IPS-11a (cell line): ENCODE measurements around the gene LUC7L.
"Not testable (repeated sequence)": the region's sequence is repeated elsewhere in the genome, so short reads cannot be mapped to it uniquely, and the experiment has no call there.

Experiments
- H3K4me3 ChIP-seq: one replicate; pipeline ENCODE4 v1.5.1; 2013; ENCODE audit warnings: low read depth, low read length, control low read depth

Gene LUC7L

DNA sequence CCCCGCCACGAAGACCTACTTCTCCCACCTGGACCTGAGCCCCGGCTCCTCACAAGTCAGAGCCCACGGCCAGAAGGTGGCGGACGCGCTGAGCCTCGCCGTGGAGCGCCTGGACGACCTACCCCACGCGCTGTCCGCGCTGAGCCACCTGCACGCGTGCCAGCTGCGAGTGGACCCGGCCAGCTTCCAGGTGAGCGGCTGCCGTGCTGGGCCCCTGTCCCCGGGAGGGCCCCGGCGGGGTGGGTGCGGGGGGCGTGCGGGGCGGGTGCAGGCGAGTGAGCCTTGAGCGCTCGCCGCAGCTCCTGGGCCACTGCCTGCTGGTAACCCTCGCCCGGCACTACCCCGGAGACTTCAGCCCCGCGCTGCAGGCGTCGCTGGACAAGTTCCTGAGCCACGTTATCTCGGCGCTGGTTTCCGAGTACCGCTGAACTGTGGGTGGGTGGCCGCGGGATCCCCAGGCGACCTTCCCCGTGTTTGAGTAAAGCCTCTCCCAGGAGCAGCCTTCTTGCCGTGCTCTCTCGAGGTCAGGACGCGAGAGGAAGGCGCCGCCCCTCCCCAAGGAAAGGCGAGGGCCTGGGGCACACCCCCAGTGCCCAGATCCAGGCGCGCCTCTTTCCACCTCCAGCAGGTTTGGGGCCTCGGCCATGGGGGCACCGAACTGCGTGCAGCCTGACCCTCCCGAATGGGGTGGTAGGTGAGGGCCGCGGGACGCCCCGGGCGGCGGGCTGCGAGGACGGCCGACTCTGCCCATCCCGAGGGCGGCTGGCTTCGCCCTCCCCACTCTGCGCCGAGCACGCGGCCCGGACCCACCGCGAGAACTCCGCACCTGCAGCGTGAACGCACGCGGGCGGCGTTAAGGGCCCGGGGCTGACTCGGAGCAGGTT, 48.3 kb downstream of the LUC7L start:
- peak overlapping the region; percentile 8 for H3K4me3 ChIP-seq

DNA sequence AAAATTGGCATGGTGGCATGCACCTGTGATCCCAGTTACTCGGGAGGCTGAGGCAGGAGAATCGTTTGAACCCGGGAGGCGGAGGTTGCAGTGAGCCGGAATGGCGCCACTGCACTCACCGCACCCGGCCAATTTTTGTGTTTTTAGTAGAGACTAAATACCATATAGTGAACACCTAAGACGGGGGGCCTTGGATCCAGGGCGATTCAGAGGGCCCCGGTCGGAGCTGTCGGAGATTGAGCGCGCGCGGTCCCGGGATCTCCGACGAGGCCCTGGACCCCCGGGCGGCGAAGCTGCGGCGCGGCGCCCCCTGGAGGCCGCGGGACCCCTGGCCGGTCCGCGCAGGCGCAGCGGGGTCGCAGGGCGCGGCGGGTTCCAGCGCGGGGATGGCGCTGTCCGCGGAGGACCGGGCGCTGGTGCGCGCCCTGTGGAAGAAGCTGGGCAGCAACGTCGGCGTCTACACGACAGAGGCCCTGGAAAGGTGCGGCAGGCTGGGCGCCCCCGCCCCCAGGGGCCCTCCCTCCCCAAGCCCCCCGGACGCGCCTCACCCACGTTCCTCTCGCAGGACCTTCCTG, 49.1 kb downstream of the LUC7L start, which contains the start of gene HBQ1:
HBQ1 (plus strand) TSS at position 359 of the 575 bp plus-strand sequence; CDS start at position 387, 28 bp downstream.
- H3K4me3 ChIP-seq = peak within 1 kb of the TSS; percentile 8

DNA sequence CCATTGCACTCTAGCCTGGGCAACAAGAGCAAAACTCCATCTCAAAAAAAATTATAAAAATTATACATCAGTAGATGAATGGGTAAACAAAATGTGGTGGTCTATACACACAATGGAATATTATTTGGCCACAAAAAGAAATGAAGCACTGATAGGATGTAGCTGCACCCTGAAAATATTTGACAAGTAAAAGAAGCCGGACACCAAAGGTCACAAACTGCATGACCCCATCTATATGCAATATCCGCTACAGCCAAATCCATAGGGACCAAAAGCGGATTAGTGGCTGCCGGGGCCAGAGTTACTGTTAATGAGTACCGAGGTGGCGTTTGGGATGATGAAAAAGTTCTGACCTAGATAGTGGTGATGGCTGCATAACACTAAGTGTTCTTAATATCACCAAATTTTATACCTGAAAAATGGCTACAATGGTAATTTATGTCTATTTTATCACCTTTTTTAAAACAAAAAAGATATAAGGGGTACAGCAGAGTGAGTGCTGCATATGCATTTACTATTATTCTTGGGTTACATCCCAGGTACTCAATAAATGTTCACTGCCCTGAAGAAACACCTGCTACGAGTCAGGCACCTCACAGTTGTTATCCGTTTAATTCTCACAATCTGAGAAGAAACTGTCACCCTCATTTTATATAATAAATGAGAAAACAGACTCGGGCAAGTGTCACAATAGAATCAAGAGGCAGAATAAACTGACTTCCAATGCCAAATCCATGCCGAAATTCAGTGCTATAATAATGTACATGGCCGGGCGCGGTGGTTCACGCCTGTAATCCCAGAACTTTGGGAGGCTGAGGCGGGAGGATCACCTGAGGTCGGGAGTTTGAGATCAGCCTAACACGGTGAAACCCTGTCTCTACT, 49.8 kb downstream of the LUC7L start:
- H3K4me3 ChIP-seq = no peak overlapping the region

DNA sequence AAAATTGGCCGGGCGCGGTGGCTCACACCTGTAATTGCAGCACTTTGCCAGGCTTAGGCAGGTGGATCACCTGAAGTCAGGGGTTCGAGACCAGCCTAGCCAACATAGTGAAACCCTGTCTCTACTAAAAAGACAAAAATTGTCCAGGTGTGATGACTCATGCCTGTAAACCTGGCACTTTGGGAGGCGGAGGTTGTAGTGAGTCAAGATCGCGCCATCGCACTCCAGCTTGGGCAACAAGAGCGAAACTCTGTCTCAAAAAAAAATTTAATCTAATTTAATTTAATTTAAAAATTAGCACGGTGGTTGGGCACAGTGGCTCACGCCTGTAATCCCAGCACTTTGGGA, 50.6 kb downstream of the LUC7L start:
- no peak overlapping the region for H3K4me3 ChIP-seq

DNA sequence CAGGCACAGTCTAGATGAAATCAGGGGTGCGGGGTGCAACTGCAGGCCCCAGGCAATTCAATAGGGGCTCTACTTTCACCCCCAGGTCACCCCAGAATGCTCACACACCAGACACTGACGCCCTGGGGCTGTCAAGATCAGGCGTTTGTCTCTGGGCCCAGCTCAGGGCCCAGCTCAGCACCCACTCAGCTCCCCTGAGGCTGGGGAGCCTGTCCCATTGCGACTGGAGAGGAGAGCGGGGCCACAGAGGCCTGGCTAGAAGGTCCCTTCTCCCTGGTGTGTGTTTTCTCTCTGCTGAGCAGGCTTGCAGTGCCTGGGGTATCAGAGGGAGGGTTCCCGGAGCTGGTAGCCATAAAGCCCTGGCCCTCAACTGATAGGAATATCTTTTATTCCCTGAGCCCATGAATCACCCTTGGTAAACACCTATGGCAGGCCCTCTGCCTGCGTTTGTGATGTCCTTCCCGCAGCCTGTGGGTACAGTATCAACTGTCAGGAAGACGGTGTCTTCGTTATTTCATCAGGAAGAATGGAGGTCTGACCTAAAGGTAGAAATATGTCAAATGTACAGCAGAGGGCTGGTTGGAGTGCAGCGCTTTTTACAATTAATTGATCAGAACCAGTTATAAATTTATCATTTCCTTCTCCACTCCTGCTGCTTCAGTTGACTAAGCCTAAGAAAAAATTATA, 51.1 kb downstream of the LUC7L start:
- H3K4me3 ChIP-seq = no peak overlapping the region

DNA sequence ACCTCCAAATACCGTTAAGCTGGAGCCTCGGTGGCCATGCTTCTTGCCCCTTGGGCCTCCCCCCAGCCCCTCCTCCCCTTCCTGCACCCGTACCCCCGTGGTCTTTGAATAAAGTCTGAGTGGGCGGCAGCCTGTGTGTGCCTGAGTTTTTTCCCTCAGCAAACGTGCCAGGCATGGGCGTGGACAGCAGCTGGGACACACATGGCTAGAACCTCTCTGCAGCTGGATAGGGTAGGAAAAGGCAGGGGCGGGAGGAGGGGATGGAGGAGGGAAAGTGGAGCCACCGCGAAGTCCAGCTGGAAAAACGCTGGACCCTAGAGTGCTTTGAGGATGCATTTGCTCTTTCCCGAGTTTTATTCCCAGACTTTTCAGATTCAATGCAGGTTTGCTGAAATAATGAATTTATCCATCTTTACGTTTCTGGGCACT, 51.8 kb downstream of the LUC7L start:
- H3K4me3 ChIP-seq = no peak overlapping the region

DNA sequence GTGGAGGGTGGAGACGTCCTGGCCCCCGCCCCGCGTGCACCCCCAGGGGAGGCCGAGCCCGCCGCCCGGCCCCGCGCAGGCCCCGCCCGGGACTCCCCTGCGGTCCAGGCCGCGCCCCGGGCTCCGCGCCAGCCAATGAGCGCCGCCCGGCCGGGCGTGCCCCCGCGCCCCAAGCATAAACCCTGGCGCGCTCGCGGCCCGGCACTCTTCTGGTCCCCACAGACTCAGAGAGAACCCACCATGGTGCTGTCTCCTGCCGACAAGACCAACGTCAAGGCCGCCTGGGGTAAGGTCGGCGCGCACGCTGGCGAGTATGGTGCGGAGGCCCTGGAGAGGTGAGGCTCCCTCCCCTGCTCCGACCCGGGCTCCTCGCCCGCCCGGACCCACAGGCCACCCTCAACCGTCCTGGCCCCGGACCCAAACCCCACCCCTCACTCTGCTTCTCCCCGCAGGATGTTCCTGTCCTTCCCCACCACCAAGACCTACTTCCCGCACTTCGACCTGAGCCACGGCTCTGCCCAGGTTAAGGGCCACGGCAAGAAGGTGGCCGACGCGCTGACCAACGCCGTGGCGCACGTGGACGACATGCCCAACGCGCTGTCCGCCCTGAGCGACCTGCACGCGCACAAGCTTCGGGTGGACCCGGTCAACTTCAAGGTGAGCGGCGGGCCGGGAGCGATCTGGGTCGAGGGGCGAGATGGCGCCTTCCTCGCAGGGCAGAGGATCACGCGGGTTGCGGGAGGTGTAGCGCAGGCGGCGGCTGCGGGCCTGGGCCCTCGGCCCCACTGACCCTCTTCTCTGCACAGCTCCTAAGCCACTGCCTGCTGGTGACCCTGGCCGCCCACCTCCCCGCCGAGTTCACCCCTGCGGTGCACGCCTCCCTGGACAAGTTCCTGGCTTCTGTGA, 52.5 kb downstream of the LUC7L start, which contains the start of gene HBA1:
HBA1 (plus strand) TSS at position 204 of the 906 bp plus-strand sequence; CDS start at position 241, 37 bp downstream.
- H3K4me3 ChIP-seq = not testable (repeated sequence)

DNA sequence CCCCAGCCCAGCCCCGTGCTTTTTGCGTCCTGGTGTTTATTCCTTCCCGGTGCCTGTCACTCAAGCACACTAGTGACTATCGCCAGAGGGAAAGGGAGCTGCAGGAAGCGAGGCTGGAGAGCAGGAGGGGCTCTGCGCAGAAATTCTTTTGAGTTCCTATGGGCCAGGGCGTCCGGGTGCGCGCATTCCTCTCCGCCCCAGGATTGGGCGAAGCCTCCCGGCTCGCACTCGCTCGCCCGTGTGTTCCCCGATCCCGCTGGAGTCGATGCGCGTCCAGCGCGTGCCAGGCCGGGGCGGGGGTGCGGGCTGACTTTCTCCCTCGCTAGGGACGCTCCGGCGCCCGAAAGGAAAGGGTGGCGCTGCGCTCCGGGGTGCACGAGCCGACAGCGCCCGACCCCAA, 53.2 kb downstream of the LUC7L start:
- H3K4me3 ChIP-seq = not testable (repeated sequence)

DNA sequence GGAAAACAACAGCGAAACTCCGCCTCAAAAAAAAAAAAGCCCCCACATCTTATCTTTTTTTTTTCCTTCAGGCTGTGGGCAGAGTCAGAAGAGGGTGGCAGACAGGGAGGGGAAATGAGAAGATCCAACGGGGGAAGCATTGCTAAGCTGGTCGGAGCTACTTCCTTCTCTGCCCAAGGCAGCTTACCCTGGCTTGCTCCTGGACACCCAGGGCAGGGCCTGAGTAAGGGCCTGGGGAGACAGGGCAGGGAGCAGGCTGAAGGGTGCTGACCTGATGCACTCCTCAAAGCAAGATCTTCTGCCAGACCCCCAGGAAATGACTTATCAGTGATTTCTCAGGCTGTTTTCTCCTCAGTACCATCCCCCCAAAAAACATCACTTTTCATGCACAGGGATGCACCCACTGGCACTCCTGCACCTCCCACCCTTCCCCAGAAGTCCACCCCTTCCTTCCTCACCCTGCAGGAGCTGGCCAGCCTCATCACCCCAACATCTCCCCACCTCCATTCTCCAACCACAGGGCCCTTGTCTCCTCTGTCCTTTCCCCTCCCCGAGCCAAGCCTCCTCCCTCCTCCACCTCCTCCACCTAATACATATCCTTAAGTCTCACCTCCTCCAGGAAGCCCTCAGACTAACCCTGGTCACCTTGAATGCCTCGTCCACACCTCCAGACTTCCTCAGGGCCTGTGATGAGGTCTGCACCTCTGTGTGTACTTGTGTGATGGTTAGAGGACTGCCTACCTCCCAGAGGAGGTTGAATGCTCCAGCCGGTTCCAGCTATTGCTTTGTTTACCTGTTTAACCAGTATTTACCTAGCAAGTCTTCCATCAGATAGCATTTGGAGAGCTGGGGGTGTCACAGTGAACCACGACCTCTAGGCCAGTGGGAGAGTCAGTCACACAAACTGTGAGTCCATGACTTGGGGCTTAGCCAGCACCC, 54.0 kb downstream of the LUC7L start:
- no peak overlapping the region for H3K4me3 ChIP-seq

DNA sequence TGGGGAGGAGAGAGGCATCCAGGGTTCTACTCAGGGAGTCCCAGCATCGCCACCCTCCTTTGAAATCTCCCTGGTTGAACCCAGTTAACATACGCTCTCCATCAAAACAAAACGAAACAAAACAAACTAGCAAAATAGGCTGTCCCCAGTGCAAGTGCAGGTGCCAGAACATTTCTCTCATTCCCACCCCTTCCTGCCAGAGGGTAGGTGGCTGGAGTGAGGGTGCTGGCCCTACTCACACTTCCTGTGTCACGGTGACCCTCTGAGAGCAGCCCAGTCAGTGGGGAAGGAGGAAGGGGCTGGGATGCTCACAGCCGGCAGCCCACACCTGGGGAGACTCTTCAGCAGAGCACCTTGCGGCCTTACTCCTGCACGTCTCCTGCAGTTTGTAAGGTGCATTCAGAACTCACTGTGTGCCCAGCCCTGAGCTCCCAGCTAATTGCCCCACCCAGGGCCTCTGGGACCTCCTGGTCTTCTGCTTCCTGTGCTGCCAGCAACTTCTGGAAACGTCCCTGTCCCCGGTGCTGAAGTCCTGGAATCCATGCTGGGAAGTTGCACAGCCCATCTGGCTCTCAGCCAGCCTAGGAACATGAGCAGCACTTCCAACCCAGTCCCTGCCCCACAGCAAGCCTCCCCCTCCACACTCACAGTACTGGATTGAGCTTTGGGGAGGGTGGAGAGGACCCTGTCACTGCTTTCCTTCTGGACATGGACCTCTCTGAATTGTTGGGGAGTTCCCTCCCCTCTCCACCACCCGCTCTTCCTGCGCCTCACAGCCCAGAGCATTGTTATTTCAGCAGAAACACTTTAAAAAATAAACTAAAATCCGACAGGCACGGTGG, 55.1 kb downstream of the LUC7L start:
- not testable (repeated sequence) for H3K4me3 ChIP-seq

DNA sequence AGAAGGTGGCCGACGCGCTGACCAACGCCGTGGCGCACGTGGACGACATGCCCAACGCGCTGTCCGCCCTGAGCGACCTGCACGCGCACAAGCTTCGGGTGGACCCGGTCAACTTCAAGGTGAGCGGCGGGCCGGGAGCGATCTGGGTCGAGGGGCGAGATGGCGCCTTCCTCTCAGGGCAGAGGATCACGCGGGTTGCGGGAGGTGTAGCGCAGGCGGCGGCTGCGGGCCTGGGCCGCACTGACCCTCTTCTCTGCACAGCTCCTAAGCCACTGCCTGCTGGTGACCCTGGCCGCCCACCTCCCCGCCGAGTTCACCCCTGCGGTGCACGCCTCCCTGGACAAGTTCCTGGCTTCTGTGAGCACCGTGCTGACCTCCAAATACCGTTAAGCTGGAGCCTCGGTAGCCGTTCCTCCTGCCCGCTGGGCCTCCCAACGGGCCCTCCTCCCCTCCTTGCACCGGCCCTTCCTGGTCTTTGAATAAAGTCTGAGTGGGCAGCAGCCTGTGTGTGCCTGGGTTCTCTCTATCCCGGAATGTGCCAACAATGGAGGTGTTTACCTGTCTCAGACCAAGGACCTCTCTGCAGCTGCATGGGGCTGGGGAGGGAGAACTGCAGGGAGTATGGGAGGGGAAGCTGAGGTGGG, 55.9 kb downstream of the LUC7L start:
- H3K4me3 ChIP-seq = not testable (repeated sequence)

DNA sequence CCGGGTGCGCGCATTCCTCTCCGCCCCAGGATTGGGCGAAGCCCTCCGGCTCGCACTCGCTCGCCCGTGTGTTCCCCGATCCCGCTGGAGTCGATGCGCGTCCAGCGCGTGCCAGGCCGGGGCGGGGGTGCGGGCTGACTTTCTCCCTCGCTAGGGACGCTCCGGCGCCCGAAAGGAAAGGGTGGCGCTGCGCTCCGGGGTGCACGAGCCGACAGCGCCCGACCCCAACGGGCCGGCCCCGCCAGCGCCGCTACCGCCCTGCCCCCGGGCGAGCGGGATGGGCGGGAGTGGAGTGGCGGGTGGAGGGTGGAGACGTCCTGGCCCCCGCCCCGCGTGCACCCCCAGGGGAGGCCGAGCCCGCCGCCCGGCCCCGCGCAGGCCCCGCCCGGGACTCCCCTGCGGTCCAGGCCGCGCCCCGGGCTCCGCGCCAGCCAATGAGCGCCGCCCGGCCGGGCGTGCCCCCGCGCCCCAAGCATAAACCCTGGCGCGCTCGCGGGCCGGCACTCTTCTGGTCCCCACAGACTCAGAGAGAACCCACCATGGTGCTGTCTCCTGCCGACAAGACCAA, 56.8 kb downstream of the LUC7L start, which contains the start of gene HBA2:
HBA2 (plus strand) TSS at position 503 of the 568 bp plus-strand sequence; CDS start at position 540, 37 bp downstream.
- not testable (repeated sequence) for H3K4me3 ChIP-seq

DNA sequence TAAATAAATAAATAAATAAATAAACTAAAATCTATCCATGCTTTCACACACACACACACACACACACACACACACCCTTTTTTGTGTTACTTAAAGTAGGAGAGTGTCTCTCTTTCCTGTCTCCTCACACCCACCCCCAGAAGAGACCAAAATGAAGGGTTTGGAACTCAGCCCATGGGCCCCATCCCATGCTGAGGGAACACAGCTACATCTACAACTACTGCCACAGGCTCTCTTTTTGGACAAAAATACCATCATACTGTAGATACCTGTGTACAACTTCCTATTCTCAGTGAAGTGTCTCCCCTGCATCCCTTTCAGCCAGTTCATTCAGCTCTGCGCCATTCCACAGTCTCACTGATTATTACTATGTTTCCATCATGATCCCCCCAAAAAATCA, 58.5 kb downstream of the LUC7L start:
- H3K4me3 ChIP-seq = no peak overlapping the region

DNA sequence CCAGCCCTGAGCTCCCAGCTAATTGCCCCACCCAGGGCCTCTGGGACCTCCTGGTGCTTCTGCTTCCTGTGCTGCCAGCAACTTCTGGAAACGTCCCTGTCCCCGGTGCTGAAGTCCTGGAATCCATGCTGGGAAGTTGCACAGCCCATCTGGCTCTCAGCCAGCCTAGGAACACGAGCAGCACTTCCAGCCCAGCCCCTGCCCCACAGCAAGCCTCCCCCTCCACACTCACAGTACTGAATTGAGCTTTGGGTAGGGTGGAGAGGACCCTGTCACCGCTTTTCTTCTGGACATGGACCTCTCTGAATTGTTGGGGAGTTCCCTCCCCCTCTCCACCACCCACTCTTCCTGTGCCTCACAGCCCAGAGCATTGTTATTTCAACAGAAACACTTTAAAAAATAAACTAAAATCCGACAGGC, 59.2 kb downstream of the LUC7L start:
- H3K4me3 ChIP-seq = not testable (repeated sequence)

DNA sequence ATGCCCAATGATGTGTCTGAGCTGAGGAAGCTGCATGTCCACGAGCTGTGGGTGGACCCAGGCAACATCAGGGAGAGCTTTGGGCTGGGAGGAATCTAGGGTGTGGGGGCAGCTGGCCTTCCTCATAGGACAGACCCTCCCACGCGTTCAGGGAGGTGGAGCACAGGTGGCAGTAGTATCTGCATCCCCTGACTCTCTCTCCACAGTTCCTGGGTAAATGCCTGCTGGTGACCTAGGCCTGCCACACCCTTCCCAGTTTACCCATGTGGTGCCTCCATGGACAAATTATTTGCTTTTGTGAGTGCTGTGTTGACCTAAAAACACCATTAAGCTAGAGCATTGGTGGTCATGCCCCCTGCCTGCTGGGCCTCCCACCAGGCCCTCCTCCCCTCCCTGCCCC, 60.2 kb downstream of the LUC7L start:
- H3K4me3 ChIP-seq = no peak overlapping the region

DNA sequence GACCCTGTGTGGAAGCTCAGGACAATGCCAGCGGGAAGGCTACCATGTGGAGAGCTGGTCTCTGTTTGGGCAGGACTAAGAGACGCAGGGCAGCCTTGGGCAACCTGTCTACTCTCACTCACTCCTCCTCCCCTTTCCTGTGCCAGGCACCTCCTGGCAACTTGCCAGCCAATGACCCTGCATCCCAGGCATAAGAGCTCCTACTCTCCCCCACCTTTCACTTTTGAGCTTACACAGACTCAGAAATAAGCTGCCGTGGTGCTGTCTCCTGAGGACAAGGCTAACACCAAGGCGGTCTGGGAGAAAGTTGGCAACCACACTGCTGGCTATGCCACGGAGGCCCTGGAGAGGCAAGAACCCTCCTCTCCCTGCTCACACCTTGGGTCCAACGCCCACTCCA, 60.8 kb downstream of the LUC7L start:
- H3K4me3 ChIP-seq = no peak overlapping the region
